HepG2 (cell line): ENCODE measurements around the gene FIZ1. TPM values are rescaled to one million over a fixed set of nuclear protein-coding genes. Genes with fewer than 3 reads are reported as not detected.

Source experiments
- ATF6 ChIP-seq: sonication (generic); formaldehyde crosslinking; conservative IDR thresholded peaks from 2 replicates; pipeline ENCODE4 v1.4.0; 2020; ENCODE audit warnings: missing genetic modification reagents
- EP300 ChIP-seq, 3 experiments: sonication (generic) in 1 of 3; formaldehyde crosslinking in 1 of 3; IDR thresholded peaks; 2 replicates each; pipeline versions ENCODE4 v1.5.1 to v1.6.1; 2011 to 2020; ENCODE audit warnings: low read depth in 2 of 3, low read length in 2 of 3, borderline replicate concordance in 1 of 3, improper control_type of control experiment in 1 of 3, mild to moderate bottlenecking in 1 of 3, missing genetic modification reagents in 1 of 3, moderate library complexity in 1 of 3
- FOXJ3 ChIP-seq: sonication (generic); formaldehyde crosslinking; IDR thresholded peaks from 2 replicates; pipeline ENCODE4 v1.4.0; 2020; ENCODE audit warnings: missing genetic modification reagents, mild to moderate bottlenecking, borderline replicate concordance
- GABPB1 ChIP-seq: IDR thresholded peaks from 2 replicates; pipeline ENCODE4 v1.6.1; 2016; ENCODE audit warnings: mild to moderate bottlenecking, missing genetic modification reagents, moderate library complexity, missing compliant biosample characterization
- GZF1 ChIP-seq: sonication (generic); formaldehyde crosslinking; IDR thresholded peaks from 2 replicates; pipeline ENCODE4 v1.5.1; 2020; ENCODE audit warnings: mild to moderate bottlenecking, missing genetic modification reagents
- HNRNPH1 ChIP-seq: fragments of 200-400 bp; formaldehyde crosslinking; optimal IDR thresholded peaks from 2 replicates; pipeline ENCODE3; 2017; ENCODE audit warnings: mild to moderate bottlenecking, low read depth, low read length
- HOMEZ ChIP-seq: IDR thresholded peaks from 2 replicates; pipeline ENCODE4 v1.6.1; 2016; ENCODE audit warnings: low read depth
- KMT2A ChIP-seq: sonication (generic); formaldehyde crosslinking; IDR thresholded peaks from 2 replicates; pipeline ENCODE4 v1.4.0; 2020; ENCODE audit warnings: missing genetic modification reagents
- PBX3 ChIP-seq: sonication (generic); formaldehyde crosslinking; IDR thresholded peaks from 2 replicates; pipeline ENCODE4 v1.8.1; 2023; ENCODE audit warnings: missing genetic modification reagents, inconsistent platforms, borderline replicate concordance
- PRPF4 ChIP-seq: fragments of 200-400 bp; formaldehyde crosslinking; IDR thresholded peaks from 2 replicates; pipeline ENCODE4 v1.6.1; 2016; ENCODE audit warnings: low read length, low read depth; ENCODE audit not compliant: poor library complexity, severe bottlenecking
- SP1 ChIP-seq, 2 experiments: fragments of 450-650 bp in 1 of 2; sonication (generic) in 1 of 2; formaldehyde crosslinking in 1 of 2; IDR thresholded peaks; 2 replicates each; pipeline versions ENCODE4 v1.4.0 to v1.6.1; 2016 to 2020; ENCODE audit warnings: missing genetic modification reagents in 1 of 2
- ZMYM3 ChIP-seq: sonication (generic); formaldehyde crosslinking; IDR thresholded peaks from 2 replicates; pipeline ENCODE4 v1.5.1; 2020; ENCODE audit warnings: mild to moderate bottlenecking, missing genetic modification reagents
- ZNF292 ChIP-seq: sonication (generic); formaldehyde crosslinking; IDR thresholded peaks from 2 replicates; pipeline ENCODE4 v1.8.1; 2022; ENCODE audit warnings: mild to moderate bottlenecking, low read depth, missing genetic modification reagents, borderline replicate concordance
- ZNF33A ChIP-seq: sonication (generic); formaldehyde crosslinking; IDR thresholded peaks from 2 replicates; pipeline ENCODE4 v1.5.1; 2020; ENCODE audit warnings: missing genetic modification reagents, mild to moderate bottlenecking, moderate library complexity, borderline replicate concordance
- ZNF432 ChIP-seq: sonication (generic); formaldehyde crosslinking; IDR thresholded peaks from 2 replicates; pipeline ENCODE4 v1.5.0; 2020; ENCODE audit warnings: missing genetic modification reagents, mild to moderate bottlenecking, borderline replicate concordance
- ZNF558 ChIP-seq: sonication (generic); formaldehyde crosslinking; IDR thresholded peaks from 2 replicates; pipeline ENCODE4 v1.9.0; 2022; ENCODE audit warnings: mild to moderate bottlenecking, missing genetic modification reagents, borderline replicate concordance
- ZNF709 ChIP-seq: sonication (generic); formaldehyde crosslinking; IDR thresholded peaks from 2 replicates; pipeline ENCODE4 v1.5.0; 2020; ENCODE audit warnings: mild to moderate bottlenecking, missing genetic modification reagents
- ZNF800 ChIP-seq: sonication (generic); formaldehyde crosslinking; IDR thresholded peaks from 2 replicates; pipeline ENCODE4 v1.4.0; 2020; ENCODE audit warnings: missing genetic modification reagents
- ZNF841 ChIP-seq: sonication (generic); formaldehyde crosslinking; IDR thresholded peaks from 2 replicates; pipeline ENCODE4 v1.8.1; 2023; ENCODE audit warnings: missing genetic modification reagents, borderline replicate concordance
- polyA plus RNA-seq, 8 experiments: library from polyadenylated mRNA; depleted of rRNA in 3 of 8; stranded (reverse) in 7 of 8; unstranded in 1 of 8; fragments of >200 nt; fragmentation: Illumina TruSeq in 4 of 8; extraction: Trizol in 4 of 8; gene quantifications; 2 replicates each; pipeline versions ENCODE4 v1.2.1 to v1.2.3, GENCODE V29; 2011 to 2016; ENCODE audit warnings: low read depth in 4 of 8, missing spikeins in 1 of 8, mixed read lengths in 1 of 8; ENCODE audit not compliant: insufficient read depth in 1 of 8
- total RNA-seq, 5 experiments: library from RNA; depleted of rRNA; stranded (reverse); fragments of >200 nt; fragmentation: Illumina TruSeq; extraction: Trizol; gene quantifications; 2 replicates each; pipeline ENCODE4 v1.2.3, GENCODE V29; 2016; ENCODE audit warnings: low read depth in 1 of 5

The FIZ1 gene
- total and polyA plus RNA-seq, 2 of the 13 experiments (the other 11 are each of a cell fraction or from before 2014, with no cell fraction given): 3.6 to 5.9 TPM

GRCh38 chr19:55544776-55545439 lies 54.4 kb downstream of the FIZ1 start (continued):
- TF ChIP-seq ZNF292 (CRISPR knock-in tag) (no peak), ZNF33A (no peak), GABPB1 (CRISPR knock-in tag) (peak; percentile 72; the same call in 1 of the 2 replicates), ZNF432 (no peak), HNRNPH1 (no peak), ZMYM3 (no peak), ZNF800 (no peak), EP300 (IDR thresholded peaks at IDR 0.05; ENCODE audit: low read depth in 2 of 2, low read length in 2 of 2) (0 out of 4 replicates have a peak, but pooled peaks of 1 of the 2 experiments have one; percentile 37), EP300 (CRISPR knock-in tag; IDR thresholded peaks at IDR 0.05; ENCODE audit: borderline replicate concordance) (0 out of 2 replicates have a peak, but pooled peaks have one; percentile 43), ATF6 (CRISPR knock-in tag) (no peak), PRPF4 (no peak), HOMEZ (no peak), GZF1 (CRISPR knock-in tag) (no peak), KMT2A (no peak), ZNF558 (CRISPR knock-in tag) (no peak), ZNF841 (CRISPR knock-in tag) (no peak), ZNF709 (CRISPR knock-in tag) (no peak), FOXJ3 (no peak), PBX3 (no peak), SP1 (IDR thresholded peaks at IDR 0.05) (no peak), SP1 (CRISPR knock-in tag; IDR thresholded peaks at IDR 0.05) (no peak)
